Astrocyte (in vitro differentiated cells and primary cell): ENCODE data around the gene PNPLA1.

Experiments
- CTCF ChIP-seq: IDR thresholded peaks from 2 replicates; pipeline ENCODE4 v1.5.1; 2011; ENCODE audit warnings: low read depth, mild to moderate bottlenecking, inconsistent platforms, low read length, moderate library complexity; ENCODE audit not compliant: insufficient read depth
- EZH2 ChIP-seq: IDR thresholded peaks from 2 replicates; pipeline ENCODE4 v1.6.1; 2012; ENCODE audit warnings: mild to moderate bottlenecking, low read length, inconsistent platforms; ENCODE audit not compliant: insufficient read depth

GRCh38 chr6:36246506-36247268 is 23.2 kb upstream of the PNPLA1 start:
- TF ChIP-seq CTCF (no peak), EZH2 (no peak)
